ENCODE measurements around the gene BATF3. TPM values are rescaled to one million over a fixed set of nuclear protein-coding genes. Genes with fewer than 3 reads are reported as not detected.

BATF3 gene, protein sequence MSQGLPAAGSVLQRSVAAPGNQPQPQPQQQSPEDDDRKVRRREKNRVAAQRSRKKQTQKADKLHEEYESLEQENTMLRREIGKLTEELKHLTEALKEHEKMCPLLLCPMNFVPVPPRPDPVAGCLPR
- total RNA-seq: 0.88 and 1.3 TPM in 2 replicates

DNA sequence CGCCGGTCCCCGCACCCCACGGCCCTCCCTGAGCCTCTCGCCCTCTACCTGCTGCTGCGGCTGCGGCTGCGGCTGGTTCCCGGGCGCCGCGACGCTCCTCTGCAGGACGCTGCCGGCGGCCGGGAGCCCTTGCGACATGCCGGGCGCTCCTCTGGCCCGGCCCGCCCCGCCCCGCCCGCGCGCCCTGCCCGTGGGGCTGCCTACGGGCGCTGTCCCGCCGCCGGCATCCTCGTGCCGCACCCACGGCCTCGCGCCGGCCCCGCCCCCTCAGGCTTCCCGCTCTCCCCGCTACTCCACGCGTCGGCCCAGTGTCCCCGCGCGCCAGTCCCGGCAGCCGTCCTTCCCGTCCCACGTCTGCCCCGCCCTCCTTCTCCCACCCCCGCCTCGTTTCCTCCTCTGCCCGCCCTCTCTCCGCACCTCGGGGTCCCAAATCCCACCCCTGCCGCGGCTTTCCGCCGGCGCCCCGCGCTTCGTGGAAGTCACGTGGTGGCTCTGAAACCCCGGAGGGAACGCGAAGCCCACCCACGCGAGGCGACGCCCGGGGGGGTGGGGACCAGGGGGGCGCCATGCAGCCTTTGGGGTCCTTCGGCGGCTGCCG is at the start of gene BATF3:
Gene BATF3 (minus strand): TSS at position 216 of the 598 bp plus-strand sequence. CDS start 78 bp downstream, at position 138.

Other genes starting within 250 kb of the BATF3 start
- gene ATF3, start 91.1 kb downstream of the BATF3 start, total RNA-seq: 2.9 and 24.7 TPM in 2 replicates
- 15.3 and 32.1 TPM in 2 replicates for gene NSL1, start 91.9 kb upstream of the BATF3 start, total RNA-seq
- 10.2 and 12.9 TPM in 2 replicates for gene TATDN3, start 92.1 kb upstream of the BATF3 start, total RNA-seq
- not detected in 2 replicates for gene SPATA45, start 147.8 kb upstream of the BATF3 start, total RNA-seq
- 6.6 and 9.2 TPM in 2 replicates for gene FLVCR1, start 158.4 kb upstream of the BATF3 start, total RNA-seq

All from placental pericyte (primary cell).